GM19455 (cell line): ENCODE data around the gene CATSPER3.

Source experiments
- ATAC-seq: cut with Tn5 transposase; IDR thresholded peaks from one replicate; pipeline ENCODE4 v1.9.1; 2021; ENCODE audit not compliant: unreplicated experiment

The CATSPER3 gene

GRCh38 chr5:135039271-135040033 is 71.7 kb downstream of the CATSPER3 start:
- ATAC-seq: no peak

- no peak for ATAC-seq
These were observed 72.3 kb downstream of the CATSPER3 start for GRCh38 chr5:135040034-135040332.

- ATAC-seq: no peak
These were observed 72.8 kb downstream of the CATSPER3 start for GRCh38 chr5:135040333-135041144.

- no peak for ATAC-seq
These were observed 73.5 kb downstream of the CATSPER3 start for GRCh38 chr5:135041145-135041587.

GRCh38 chr5:135041726-135042125 is 74.0 kb downstream of the CATSPER3 start:
- ATAC-seq: no peak

GRCh38 chr5:135042595-135042994 is 74.9 kb downstream of the CATSPER3 start:
- no peak for ATAC-seq

- ATAC-seq: no peak
These were observed 77.8 kb downstream of the CATSPER3 start for GRCh38 chr5:135045488-135045887.

GRCh38 chr5:135046661-135047346 is 79.1 kb downstream of the CATSPER3 start:
- no peak for ATAC-seq

- no peak for ATAC-seq
These were observed 79.6 kb downstream of the CATSPER3 start for GRCh38 chr5:135047347-135047695.

- no peak for ATAC-seq
These were observed 80.6 kb downstream of the CATSPER3 start for GRCh38 chr5:135048286-135048685.

- no peak for ATAC-seq
These were observed 81.2 kb downstream of the CATSPER3 start for GRCh38 chr5:135048930-135049329.

GRCh38 chr5:135050244-135050767 is 82.6 kb downstream of the CATSPER3 start:
- no peak for ATAC-seq

GRCh38 chr5:135051399-135051798 is 83.7 kb downstream of the CATSPER3 start:
- ATAC-seq: no peak

GRCh38 chr5:135051872-135052271 is 84.2 kb downstream of the CATSPER3 start:
- no peak for ATAC-seq

- no peak for ATAC-seq
These were observed 84.9 kb downstream of the CATSPER3 start for GRCh38 chr5:135052511-135053145.

GRCh38 chr5:135053278-135053677 is 85.6 kb downstream of the CATSPER3 start:
- peak; percentile 94 for ATAC-seq

GRCh38 chr5:135053989-135054388 is 86.3 kb downstream of the CATSPER3 start:
- ATAC-seq: no peak

- ATAC-seq: no peak
These were observed 86.8 kb downstream of the CATSPER3 start for GRCh38 chr5:135054546-135054945.

- ATAC-seq: no peak
These were observed 87.7 kb downstream of the CATSPER3 start for GRCh38 chr5:135055396-135055795.

GRCh38 chr5:135056316-135057030 is 88.8 kb downstream of the CATSPER3 start:
- no peak for ATAC-seq
